Breast epithelium (tissue), 4 donors: Measurements from ENCODE around the gene APOL3. TPM values are rescaled to one million over a fixed set of nuclear protein-coding genes. Genes with fewer than 3 reads are reported as not detected.

Experiments
- DNase-seq, 2 donors: peaks; one replicate each; pipeline ENCODE4 v3.0.0-alpha.2; 2019; ENCODE audit warnings: low spot score in 2 of 2
- H3K27ac ChIP-seq, 2 donors: fragments of 200-600 bp; sonication (generic) in 1 of 2; one replicate each; pipeline ENCODE4 v1.5.1; 2016 to 2019; ENCODE audit warnings: mild to moderate bottlenecking in 1 of 2
- H3K27me3 ChIP-seq, 2 donors: fragments of 200-600 bp; sonication (generic) in 1 of 2; one replicate each; pipeline versions ENCODE4 v1.5.1 to v1.6.0; 2017 to 2019; ENCODE audit warnings: control low read depth in 1 of 2, mild to moderate bottlenecking in 1 of 2
- H3K36me3 ChIP-seq: fragments of 200-600 bp; one replicate; pipeline ENCODE4 v1.5.1; 2019
- H3K4me1 ChIP-seq, 2 donors: fragments of 200-600 bp; sonication (generic); one replicate each; pipeline ENCODE4 v1.5.1; 2016 to 2019; ENCODE audit warnings: control low read depth in 1 of 2
- H3K4me3 ChIP-seq, 3 donors: fragments of 200-600 bp; sonication (generic); 1 replicate in 2 of 3; 2 replicates in 1 of 3; pipeline ENCODE4 v1.5.1; 2016 to 2019; ENCODE audit warnings: mild to moderate bottlenecking in 3 of 3, moderate library complexity in 2 of 3
- H3K9me3 ChIP-seq, 2 donors: fragments of 200-600 bp; sonication (generic) in 1 of 2; one replicate each; pipeline ENCODE4 v1.5.1; 2016 to 2019; ENCODE audit warnings: control low read depth in 1 of 2
- POLR2A ChIP-seq: fragments of 450-650 bp; IDR thresholded peaks from one replicate; pipeline ENCODE4 v1.6.1; 2016; ENCODE audit warnings: antibody characterized with exemption, mild to moderate bottlenecking, moderate library complexity
- POLR2AphosphoS5 ChIP-seq, 3 donors: sonication (generic); formaldehyde crosslinking; IDR thresholded peaks; one replicate each; pipeline ENCODE4 v1.6.1; 2017; ENCODE audit warnings: antibody characterized with exemption in 3 of 3
- intact Hi-C: fragments of 100-400 bp; cut with DNase I; formaldehyde crosslinking; loops from one replicate; pipeline ENCODE4 v1.15.1; 2023; ENCODE audit warnings: low total_unique reads
- total RNA-seq, 3 donors: library from RNA; depleted of rRNA; stranded (reverse); fragments of >200 nt; gene quantifications; one replicate each; pipeline ENCODE4 v1.1.0, GENCODE V29; 2016
- TF ChIP-seq, protein P1 (sequence below), 3 donors: fragments of 450-650 bp; IDR thresholded peaks; one replicate each; pipeline ENCODE4 v1.5.1; 2016 to 2017; ENCODE audit warnings: antibody characterized with exemption in 3 of 3, mild to moderate bottlenecking in 3 of 3, moderate library complexity in 3 of 3

Gene APOL3
- total RNA-seq, 3 donors from 2014 or later, result 46.5 to 130 (median 101) TPM

DNA sequence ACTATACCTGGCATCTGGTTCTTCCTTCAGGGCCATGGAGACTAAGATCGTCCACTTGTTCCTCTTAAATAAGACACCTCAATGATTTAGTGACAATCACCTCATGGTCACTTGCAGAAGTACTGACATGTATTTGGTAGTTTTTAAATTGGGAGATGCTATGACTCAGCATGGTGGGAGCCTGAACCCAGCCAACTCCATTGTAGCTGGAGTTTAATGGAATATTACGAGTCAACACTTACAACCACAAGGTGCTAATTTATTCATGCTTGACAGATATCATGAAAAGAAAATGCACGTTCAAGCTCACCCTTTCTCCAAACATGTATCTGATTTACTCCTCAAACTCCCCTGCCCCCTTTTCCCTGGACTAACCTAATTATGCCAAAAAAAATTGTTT lies 16.6 kb upstream of the APOL3 start:
- Histone ChIP-seq H3K4me1 (no peaks in the 10 kb centered on the region), H3K36me3 (no peaks in the 10 kb centered on the region), H3K27ac (no peak overlapping the region), H3K4me3 (no peak overlapping the region), H3K27me3 (no peaks in the 10 kb centered on the region), H3K9me3 (no peaks in the 10 kb centered on the region)
- intact Hi-C loops, result no loop called here
- TF ChIP-seq POLR2AphosphoS5 (IDR thresholded peaks at IDR 0.05) (no peak), POLR2A (no peak)
- TF ChIP-seq, protein P1, sequence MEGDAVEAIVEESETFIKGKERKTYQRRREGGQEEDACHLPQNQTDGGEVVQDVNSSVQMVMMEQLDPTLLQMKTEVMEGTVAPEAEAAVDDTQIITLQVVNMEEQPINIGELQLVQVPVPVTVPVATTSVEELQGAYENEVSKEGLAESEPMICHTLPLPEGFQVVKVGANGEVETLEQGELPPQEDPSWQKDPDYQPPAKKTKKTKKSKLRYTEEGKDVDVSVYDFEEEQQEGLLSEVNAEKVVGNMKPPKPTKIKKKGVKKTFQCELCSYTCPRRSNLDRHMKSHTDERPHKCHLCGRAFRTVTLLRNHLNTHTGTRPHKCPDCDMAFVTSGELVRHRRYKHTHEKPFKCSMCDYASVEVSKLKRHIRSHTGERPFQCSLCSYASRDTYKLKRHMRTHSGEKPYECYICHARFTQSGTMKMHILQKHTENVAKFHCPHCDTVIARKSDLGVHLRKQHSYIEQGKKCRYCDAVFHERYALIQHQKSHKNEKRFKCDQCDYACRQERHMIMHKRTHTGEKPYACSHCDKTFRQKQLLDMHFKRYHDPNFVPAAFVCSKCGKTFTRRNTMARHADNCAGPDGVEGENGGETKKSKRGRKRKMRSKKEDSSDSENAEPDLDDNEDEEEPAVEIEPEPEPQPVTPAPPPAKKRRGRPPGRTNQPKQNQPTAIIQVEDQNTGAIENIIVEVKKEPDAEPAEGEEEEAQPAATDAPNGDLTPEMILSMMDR (IDR thresholded peaks at IDR 0.05), result no peak
- no peak for DNase-seq

DNA sequence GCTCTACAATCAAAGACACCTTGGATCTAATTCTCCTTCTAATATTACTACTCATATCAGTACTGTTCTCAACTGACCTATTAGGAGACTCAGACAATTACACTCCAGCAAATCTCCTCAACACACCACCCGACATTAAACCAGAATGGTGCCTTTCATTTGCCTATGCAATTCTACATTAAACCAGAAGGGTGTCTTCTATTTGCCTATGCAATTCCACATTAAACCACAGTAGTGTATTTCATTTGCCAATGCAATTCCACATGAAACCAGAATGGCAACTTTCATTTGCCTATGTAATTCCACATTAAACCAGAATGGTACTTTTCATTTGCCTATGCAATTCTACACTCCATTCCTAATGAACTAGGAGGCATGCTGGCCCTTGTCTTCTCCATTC lies 15.3 kb upstream of the APOL3 start:
- Histone ChIP-seq H3K27me3 (no peaks in the 10 kb centered on the region), H3K36me3 (no peaks in the 10 kb centered on the region), H3K4me3 (no peak overlapping the region), H3K4me1 (no peaks in the 10 kb centered on the region), H3K27ac (no peak overlapping the region), H3K9me3 (no peaks in the 10 kb centered on the region)
- DNase-seq, result no peak
- TF ChIP-seq POLR2AphosphoS5 (IDR thresholded peaks at IDR 0.05), result no peak
- TF ChIP-seq POLR2A, result no peak
- TF ChIP-seq, protein P1 (IDR thresholded peaks at IDR 0.05), result no peak
- intact Hi-C loops, result no loop called here

DNA sequence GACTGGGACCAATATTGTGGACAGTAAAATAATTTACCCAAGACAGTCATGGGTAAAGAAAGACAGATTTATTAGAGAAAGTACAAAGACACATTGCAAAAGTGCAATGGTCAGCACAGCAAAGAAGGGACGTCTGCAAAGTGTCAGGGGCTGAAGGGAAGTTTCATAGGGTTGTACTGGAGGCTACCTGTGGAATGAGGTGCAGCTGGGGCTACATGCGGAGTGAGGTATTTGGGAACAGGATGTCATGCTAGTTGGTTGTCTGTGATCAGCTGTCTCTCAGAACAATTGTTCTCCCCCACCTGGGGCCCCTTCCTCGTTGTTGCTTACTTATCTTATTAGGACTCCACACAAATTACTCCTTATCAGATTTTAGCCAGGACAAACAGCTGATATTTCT lies 11.4 kb upstream of the APOL3 start:
- Histone ChIP-seq H3K4me3 (no peak overlapping the region), H3K27me3 (no peaks in the 10 kb centered on the region), H3K9me3 (no peaks in the 10 kb centered on the region), H3K36me3 (no peaks in the 10 kb centered on the region), H3K4me1 (no peaks in the 10 kb centered on the region), H3K27ac (no peak overlapping the region)
- DNase-seq, result no peak
- TF ChIP-seq POLR2A (no peak), POLR2AphosphoS5 (IDR thresholded peaks at IDR 0.05) (no peak)
- TF ChIP-seq, protein P1 (IDR thresholded peaks at IDR 0.05), result no peak
- intact Hi-C loops, result no loop called here

DNA sequence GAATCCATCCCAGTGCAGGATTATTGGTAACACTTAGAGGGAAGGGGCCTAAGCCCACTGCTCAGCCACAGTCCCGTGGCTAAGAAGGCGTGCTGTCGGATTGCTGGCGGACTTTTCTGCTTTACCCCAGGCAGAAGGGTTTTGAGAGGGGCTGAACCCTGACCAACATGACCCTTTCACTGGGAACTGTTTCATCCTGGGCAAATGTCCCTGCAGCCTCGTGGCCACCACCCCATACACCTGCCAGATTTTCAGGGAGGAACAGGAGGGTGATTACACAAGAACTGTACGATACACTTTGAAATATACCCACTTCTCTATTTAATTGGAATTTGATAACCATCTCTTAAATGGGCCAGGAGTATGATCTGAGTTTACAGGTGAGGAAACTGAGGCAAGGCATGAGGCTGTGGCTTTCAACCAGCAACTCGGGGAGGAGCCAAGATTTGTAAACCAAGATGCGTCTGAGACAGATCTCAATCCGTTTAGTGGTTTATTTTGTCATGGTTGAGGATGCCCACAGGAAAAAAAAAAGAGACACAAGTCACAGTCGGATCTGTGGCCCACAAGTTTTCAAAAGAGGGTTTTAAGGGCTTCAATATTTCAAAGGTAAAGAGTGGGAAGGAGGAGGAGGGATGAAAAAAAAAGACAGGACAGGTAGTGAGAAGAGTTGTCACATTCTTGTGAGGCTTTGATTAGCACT lies 6.1 kb upstream of the APOL3 start:
- Histone ChIP-seq H3K9me3 (no peaks in the 10 kb centered on the region), H3K36me3 (no peaks in the 10 kb centered on the region), H3K27ac (no peak overlapping the region), H3K4me3 (no peak overlapping the region), H3K27me3 (no peaks in the 10 kb centered on the region), H3K4me1 (no peaks in the 10 kb centered on the region)
- TF ChIP-seq POLR2AphosphoS5 (IDR thresholded peaks at IDR 0.05) (no peak), POLR2A (no peak)
- TF ChIP-seq, protein P1 (IDR thresholded peaks at IDR 0.05), result no peak
- no peak for DNase-seq
- intact Hi-C loops, result loop anchor here (5.0 kb wide), 1 partner anchor 576 kb away; no protein-coding TSS in a partner anchor

DNA sequence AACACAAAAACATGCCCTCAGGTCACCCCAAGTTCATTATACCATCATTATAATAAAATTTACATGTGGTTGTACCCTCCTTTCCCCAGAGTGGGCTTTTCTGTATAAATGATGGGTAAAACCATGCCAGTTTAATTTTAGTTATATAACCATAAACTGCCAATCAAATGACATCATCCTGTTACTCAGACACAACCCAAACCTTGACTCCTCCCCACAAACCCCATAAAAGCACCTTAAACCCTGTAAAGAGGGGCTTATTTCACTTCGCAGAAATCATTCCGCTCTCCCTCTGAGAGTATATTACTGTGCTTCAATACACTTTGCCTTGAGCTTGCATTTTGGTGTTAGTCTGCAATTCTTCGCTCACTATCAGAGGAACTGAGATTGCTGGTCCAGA lies 5.5 kb upstream of the APOL3 start:
- DNase-seq, result no peak
- Histone ChIP-seq H3K4me1 (no peaks in the 10 kb centered on the region), H3K27me3 (no peaks in the 10 kb centered on the region), H3K4me3 (no peak overlapping the region), H3K36me3 (no peaks in the 10 kb centered on the region), H3K27ac (no peak overlapping the region), H3K9me3 (no peaks in the 10 kb centered on the region)
- no peak for TF ChIP-seq POLR2A
- TF ChIP-seq, protein P1 (IDR thresholded peaks at IDR 0.05), result no peak
- no peak for TF ChIP-seq POLR2AphosphoS5 (IDR thresholded peaks at IDR 0.05)
- intact Hi-C loops, result loop anchor here (5.0 kb wide), 1 partner anchor 576 kb away; no protein-coding TSS in a partner anchor
